ENCODE data around the gene ASTN2.
"Not testable (repeated sequence)": the region's sequence is repeated elsewhere in the genome, so short reads cannot be mapped to it uniquely, and the experiment has no call there.

ASTN2 gene

GRCh38 chr9:116464987-116465571 lies 949.8 kb downstream of the ASTN2 start:
- no peak for DNase-seq

GRCh38 chr9:116464423-116464822 lies 950.4 kb downstream of the ASTN2 start:
- DNase-seq = no peak

- DNase-seq = no peak
These were observed 953.2 kb downstream of the ASTN2 start for GRCh38 chr9:116461632-116462031.

- DNase-seq = no peak
These were observed 954.8 kb downstream of the ASTN2 start for GRCh38 chr9:116460026-116460425.

- DNase-seq = no peak
These were observed 955.3 kb downstream of the ASTN2 start for GRCh38 chr9:116459576-116459975.

- no peak for DNase-seq
These were observed 958.3 kb downstream of the ASTN2 start for GRCh38 chr9:116456490-116457088.

- not testable (repeated sequence) for DNase-seq
These were observed 960.3 kb downstream of the ASTN2 start for GRCh38 chr9:116454539-116454938.

- DNase-seq = no peak
These were observed 961.1 kb downstream of the ASTN2 start for GRCh38 chr9:116453785-116454184.

- no peak for DNase-seq
These were observed 962.2 kb downstream of the ASTN2 start for GRCh38 chr9:116452634-116453033.

- no peak for DNase-seq
These were observed 962.6 kb downstream of the ASTN2 start for GRCh38 chr9:116452227-116452626.

GRCh38 chr9:116451500-116452115 lies 963.2 kb downstream of the ASTN2 start:
- no peak for DNase-seq

GRCh38 chr9:116450378-116451139 lies 964.3 kb downstream of the ASTN2 start:
- DNase-seq = no peak

- no peak for DNase-seq
These were observed 964.9 kb downstream of the ASTN2 start for GRCh38 chr9:116449949-116450348.

GRCh38 chr9:116448431-116448830 lies 966.4 kb downstream of the ASTN2 start:
- DNase-seq = no peak

- DNase-seq = no peak
These were observed 966.9 kb downstream of the ASTN2 start for GRCh38 chr9:116447934-116448333.

GRCh38 chr9:116442528-116442927 lies 972.3 kb downstream of the ASTN2 start:
- no peak for DNase-seq

GRCh38 chr9:116437411-116438370 lies 977.2 kb downstream of the ASTN2 start:
- no peak for DNase-seq

GRCh38 chr9:116436121-116436520 lies 978.7 kb downstream of the ASTN2 start:
- DNase-seq = no peak

- DNase-seq = no peak
These were observed 979.2 kb downstream of the ASTN2 start for GRCh38 chr9:116435706-116436105.

- DNase-seq = no peak
These were observed 980.5 kb downstream of the ASTN2 start for GRCh38 chr9:116434314-116434713.

- no peak for DNase-seq
These were observed 982.8 kb downstream of the ASTN2 start for GRCh38 chr9:116432051-116432450.

- no peak for DNase-seq
These were observed 984.0 kb downstream of the ASTN2 start for GRCh38 chr9:116430849-116431248.

GRCh38 chr9:116425244-116425643 lies 989.6 kb downstream of the ASTN2 start:
- no peak for DNase-seq
